Left ventricle myocardium superior (tissue), 1 donor: ENCODE measurements around the gene WDR90. TPM values are rescaled to one million over a fixed set of nuclear protein-coding genes. Genes with fewer than 3 reads are reported as not detected.
A peak's percentile ranks its signal among the peaks of the same experiment; 100 is the strongest.

ENCODE experiments used
- ATAC-seq: fragments of 200-7000 bp; cut with Tn5 transposase; one replicate; pipeline ENCODE4 v1.9.1; 2020; ENCODE audit warnings: mild to moderate bottlenecking, moderate library complexity
- DNase-seq: peaks from one replicate; pipeline ENCODE4 v3.0.0-alpha.2; 2020
- intact Hi-C: fragments of 100-400 bp; cut with micrococcal nuclease; formaldehyde crosslinking; loops from one replicate; pipeline ENCODE4 v1.11.0; 2022
- total RNA-seq: library from RNA; stranded (reverse); fragmentation: NEBNext Ultra II Directional; extraction: Animal tissue kit (Norgen Biotek cat#: 25700); gene quantifications from one replicate; pipeline ENCODE4 v1.2.1, GENCODE V29; 2021
- donor health status: DM: no; HTN: yes; CAD: no; lungs with severe emphysema.

Gene WDR90
- total RNA-seq, 1 donor from 2014 or later, result 10.9 TPM

GRCh38 chr16:635573-636205 lies 13.5 kb upstream of the WDR90 start:
- DNase-seq (peak; percentile 46), ATAC-seq (no peak)
- intact Hi-C loops, result no loop called here

- ATAC-seq (peak; percentile 86), DNase-seq (peak; percentile 98)
- intact Hi-C loops, result no loop called here
Observed at GRCh38 chr16:636206-637080, 12.7 kb upstream of the WDR90 start, which contains the start of gene METTL26. Gene METTL26, minus strand, starts transcription at chr16:636305. Its CDS starts 15 bp downstream, at chr16:636290.

GRCh38 chr16:637081-638018 lies 11.8 kb upstream of the WDR90 start:
- peak; percentile 94 for DNase-seq
- peak; percentile 80 for ATAC-seq
- intact Hi-C loops, result no loop called here

GRCh38 chr16:638034-638543 lies 11.1 kb upstream of the WDR90 start:
- intact Hi-C loops, result no loop called here
- ATAC-seq, result no peak
- DNase-seq, result peak; percentile 45

- ATAC-seq (no peak), DNase-seq (no peak)
- intact Hi-C loops, result no loop called here
Observed at GRCh38 chr16:638836-639235, 10.3 kb upstream of the WDR90 start.

- intact Hi-C loops, result no loop called here
- DNase-seq (no peak), ATAC-seq (no peak)
Observed at GRCh38 chr16:640614-641013, 8.6 kb upstream of the WDR90 start.

- intact Hi-C loops, result no loop called here
- peak; percentile 96 for DNase-seq
- peak; percentile 66 for ATAC-seq
Observed at GRCh38 chr16:641326-642188, 7.6 kb upstream of the WDR90 start, which contains the start of gene MCRIP2. Gene MCRIP2, plus strand, starts transcription at chr16:641828. Its CDS starts 164 bp downstream, at chr16:641992.

GRCh38 chr16:642189-643049 lies 6.7 kb upstream of the WDR90 start:
- DNase-seq, result peak; percentile 84
- intact Hi-C loops, result no loop called here
- ATAC-seq, result peak; percentile 43

GRCh38 chr16:643050-643368 lies 6.2 kb upstream of the WDR90 start:
- DNase-seq (peak; percentile 51), ATAC-seq (no peak)
- intact Hi-C loops, result no loop called here

GRCh38 chr16:644556-644955 lies 4.6 kb upstream of the WDR90 start:
- no peak for DNase-seq
- intact Hi-C loops, result no loop called here
- no peak for ATAC-seq

GRCh38 chr16:645852-646678 lies 3.1 kb upstream of the WDR90 start:
- ATAC-seq (peak; percentile 52), DNase-seq (peak; percentile 88)
- intact Hi-C loops, result no loop called here

- intact Hi-C loops, result no loop called here
Observed at GRCh38 chr16:646679-647172, 2.4 kb upstream of the WDR90 start.

GRCh38 chr16:647173-647902 lies 1.8 kb upstream of the WDR90 start:
- intact Hi-C loops, result no loop called here
- DNase-seq (no peak), ATAC-seq (peak; percentile 1)

More at GRCh38 chr16:646679-647172, 2.4 kb upstream of the WDR90 start:
- DNase-seq (no peak), ATAC-seq (no peak)

GRCh38 chr16:648071-648780 lies 939 bp upstream of the WDR90 start:
- no peak for ATAC-seq
- intact Hi-C loops, result no loop called here

GRCh38 chr16:649631-650030 lies 466 bp downstream of the WDR90 start:
- peak; percentile 0 for ATAC-seq
- intact Hi-C loops, result no loop called here
- DNase-seq, result no peak

More at GRCh38 chr16:648071-648780, 939 bp upstream of the WDR90 start:
- no peak for DNase-seq
